Measurements from ENCODE around the gene TAGLN.

The TAGLN gene

DNA sequence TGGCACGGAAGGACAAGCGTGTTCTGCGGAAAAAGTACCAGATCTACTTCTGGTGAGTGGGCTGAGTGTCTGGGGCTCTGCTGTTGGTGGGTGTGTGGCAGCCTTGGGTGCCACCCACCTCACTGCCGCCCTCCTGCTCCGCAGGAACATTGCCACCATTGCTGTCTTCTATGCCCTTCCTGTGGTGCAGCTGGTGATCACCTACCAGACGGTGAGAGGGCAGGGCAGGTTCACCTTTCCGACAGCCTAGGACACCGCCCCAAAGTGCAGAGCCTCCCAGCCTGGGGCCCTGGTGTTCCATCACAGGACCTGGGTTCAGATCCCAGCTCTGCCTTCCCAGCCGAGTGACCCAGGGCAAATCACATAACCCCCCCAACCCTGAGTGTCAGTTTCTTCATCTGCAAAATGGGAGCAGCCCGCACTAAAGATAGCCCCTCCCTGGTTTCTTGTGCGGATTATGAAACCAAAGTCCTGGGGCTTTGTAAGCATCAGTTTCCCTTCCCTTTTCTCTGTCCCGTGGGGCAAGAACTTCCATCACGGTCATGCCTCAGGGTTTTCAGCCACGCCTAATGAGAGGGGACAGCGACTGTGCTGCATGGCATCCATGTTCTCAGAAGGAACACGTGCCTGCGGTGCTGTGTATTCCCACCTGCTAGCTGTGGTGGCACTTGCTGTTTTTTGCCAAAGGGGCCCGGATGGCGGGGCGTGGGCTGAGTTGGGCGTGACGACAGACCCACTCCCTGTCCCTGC lies 9.8 kb upstream of the TAGLN start:
- no peak overlapping the region for H3K4me3 ChIP-seq (ENCODE audit: low read depth, low read length)
- in situ Hi-C loops (cut with HindIII; ENCODE audit: low sequenced_read_pairs): no loop called here
- DNase-seq (ENCODE audit: low read depth, low spot score): no peak
- TF ChIP-seq CTCF (IDR thresholded peaks at IDR 0.05; ENCODE audit: low read depth, low read length): no peak

DNA sequence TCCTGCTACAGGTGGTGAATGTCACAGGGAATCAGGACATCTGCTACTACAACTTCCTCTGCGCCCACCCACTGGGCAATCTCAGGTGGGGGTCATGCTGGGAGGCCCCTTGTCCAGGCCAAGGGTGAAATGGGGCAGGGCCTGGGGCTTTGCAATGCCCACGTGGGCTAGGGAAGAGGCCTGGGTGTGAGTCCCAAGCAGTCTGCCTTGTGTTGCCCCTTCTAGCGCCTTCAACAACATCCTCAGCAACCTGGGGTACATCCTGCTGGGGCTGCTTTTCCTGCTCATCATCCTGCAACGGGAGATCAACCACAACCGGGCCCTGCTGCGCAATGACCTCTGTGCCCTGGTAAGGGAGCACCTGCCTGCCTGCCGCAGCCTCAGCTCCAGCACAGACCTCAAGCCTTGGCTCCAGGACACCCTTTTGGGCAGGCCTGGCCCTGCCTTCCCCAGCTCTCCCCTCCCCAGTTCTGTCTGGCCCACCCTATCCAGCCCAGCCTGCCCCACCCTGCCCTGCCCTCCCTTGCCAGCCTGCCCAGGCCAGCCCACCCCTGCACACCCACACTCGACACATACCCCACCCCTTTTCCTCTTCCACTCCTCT lies 9.1 kb upstream of the TAGLN start:
- DNase-seq (ENCODE audit: low read depth, low spot score): no peak
- no peak overlapping the region for H3K4me3 ChIP-seq (ENCODE audit: low read depth, low read length)
- no peak for TF ChIP-seq CTCF (IDR thresholded peaks at IDR 0.05; ENCODE audit: low read depth, low read length)
- in situ Hi-C loops (cut with HindIII; ENCODE audit: low sequenced_read_pairs): no loop called here

GRCh38 chr11:117191680-117192400 lies 7.3 kb upstream of the TAGLN start:
- H3K4me3 ChIP-seq (ENCODE audit: low read depth, low read length): no peak overlapping the region

GRCh38 chr11:117192401-117192875 lies 6.7 kb upstream of the TAGLN start:
- no peak for TF ChIP-seq CTCF (IDR thresholded peaks at IDR 0.05; ENCODE audit: low read depth, low read length)
- in situ Hi-C loops (cut with HindIII; ENCODE audit: low sequenced_read_pairs): no loop called here
- H3K4me3 ChIP-seq (ENCODE audit: low read depth, low read length): no peak overlapping the region
- DNase-seq (ENCODE audit: low read depth, low spot score): no peak

More at GRCh38 chr11:117191680-117192400, 7.3 kb upstream of the TAGLN start:
- no peak for TF ChIP-seq CTCF (IDR thresholded peaks at IDR 0.05; ENCODE audit: low read depth, low read length)
- in situ Hi-C loops (cut with HindIII; ENCODE audit: low sequenced_read_pairs): no loop called here
- DNase-seq (ENCODE audit: low read depth, low spot score): no peak

DNA sequence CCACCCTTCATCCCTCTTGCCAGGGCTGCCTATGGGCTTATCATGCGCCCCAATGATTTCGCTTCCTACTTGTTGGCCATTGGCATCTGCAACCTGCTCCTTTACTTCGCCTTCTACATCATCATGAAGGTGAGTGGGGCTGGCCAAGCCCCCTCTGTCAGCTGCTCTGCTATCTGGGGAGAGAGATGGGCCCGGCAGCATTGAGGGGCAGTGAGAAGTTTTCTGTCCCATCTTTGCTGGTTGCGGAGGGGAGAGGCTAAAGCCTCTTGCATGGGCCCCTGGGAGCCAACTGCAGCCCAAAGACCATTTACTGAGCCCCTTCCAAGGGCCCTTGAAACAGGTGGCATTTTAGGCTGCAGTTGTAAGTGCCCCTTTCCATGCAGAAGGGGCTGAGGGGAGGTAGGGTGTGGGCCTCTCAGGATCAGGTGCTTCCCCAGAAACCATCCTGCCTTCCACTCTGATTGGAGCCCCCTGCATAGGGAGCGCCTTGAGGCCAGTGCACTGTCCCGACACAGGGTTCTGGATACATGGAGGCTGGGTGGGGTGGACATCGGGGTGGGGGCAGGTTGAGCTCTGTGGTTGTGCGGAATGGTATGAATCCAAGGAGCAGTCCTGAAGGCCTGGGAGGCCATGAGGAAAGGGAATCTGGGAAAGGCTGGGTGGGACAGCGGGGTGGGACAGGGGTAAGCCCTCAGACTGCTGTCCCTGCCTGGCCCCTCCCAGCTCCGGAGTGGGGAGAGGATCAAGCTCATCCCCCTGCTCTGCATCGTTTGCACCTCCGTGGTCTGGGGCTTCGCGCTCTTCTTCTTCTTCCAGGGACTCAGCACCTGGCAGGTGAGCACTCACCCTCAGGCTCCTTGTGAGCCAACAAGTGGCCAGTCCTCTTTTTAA lies 5.8 kb upstream of the TAGLN start:
- in situ Hi-C loops (cut with HindIII; ENCODE audit: low sequenced_read_pairs): no loop called here
- no peak overlapping the region for H3K4me3 ChIP-seq (ENCODE audit: low read depth, low read length)
- DNase-seq (ENCODE audit: low read depth, low spot score): no peak
- no peak for TF ChIP-seq CTCF (IDR thresholded peaks at IDR 0.05; ENCODE audit: low read depth, low read length)

DNA sequence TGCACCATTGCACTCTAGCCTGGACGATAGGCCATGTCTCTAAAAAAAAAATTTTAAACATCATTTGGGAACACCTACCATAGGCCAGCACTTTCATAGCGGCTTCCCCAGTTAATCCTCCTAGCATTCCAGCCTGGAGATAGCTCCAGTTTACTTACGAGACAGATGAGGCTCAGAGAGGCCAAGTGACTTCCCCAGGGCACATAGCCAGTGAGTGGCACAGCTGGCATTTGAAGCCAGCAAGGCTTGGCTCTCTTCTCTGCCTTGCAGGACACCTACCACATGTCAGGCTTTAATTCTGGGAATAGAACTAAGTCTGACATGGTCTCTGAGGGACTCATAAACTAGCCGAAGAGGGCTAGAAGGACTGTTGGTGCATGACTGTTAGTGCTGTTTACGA lies 4.9 kb upstream of the TAGLN start:
- no peak for DNase-seq (ENCODE audit: low read depth, low spot score)
- in situ Hi-C loops (cut with HindIII; ENCODE audit: low sequenced_read_pairs): no loop called here
- no peak overlapping the region for H3K4me3 ChIP-seq (ENCODE audit: low read depth, low read length)
- TF ChIP-seq CTCF (IDR thresholded peaks at IDR 0.05; ENCODE audit: low read depth, low read length): no peak
